LoVo (cell line): ENCODE measurements around the gene NECTIN3.

ENCODE experiments used
- DNase-seq: peaks from one replicate; pipeline ENCODE4 v3.0.0-alpha.2; 2016; ENCODE audit warnings: low spot score

The NECTIN3 gene

GRCh38 chr3:111081008-111081545 lies 9.5 kb downstream of the NECTIN3 start:
- DNase-seq = no peak

GRCh38 chr3:111084911-111085310 lies 13.3 kb downstream of the NECTIN3 start:
- DNase-seq = no peak

GRCh38 chr3:111087924-111088469 lies 16.4 kb downstream of the NECTIN3 start:
- no peak for DNase-seq

GRCh38 chr3:111096487-111097209 lies 25.0 kb downstream of the NECTIN3 start:
- DNase-seq = no peak

- no peak for DNase-seq
Measured at GRCh38 chr3:111103807-111104206, 32.2 kb downstream of the NECTIN3 start.

- DNase-seq = no peak
Measured at GRCh38 chr3:111106993-111107661, 35.5 kb downstream of the NECTIN3 start.

GRCh38 chr3:111107662-111108035 lies 36.0 kb downstream of the NECTIN3 start:
- DNase-seq = no peak

- no peak for DNase-seq
Measured at GRCh38 chr3:111112913-111113312, 41.3 kb downstream of the NECTIN3 start.

- DNase-seq = no peak
Measured at GRCh38 chr3:111128884-111129283, 57.3 kb downstream of the NECTIN3 start.

GRCh38 chr3:111130827-111131226 lies 59.2 kb downstream of the NECTIN3 start:
- no peak for DNase-seq

GRCh38 chr3:111134302-111134701 lies 62.7 kb downstream of the NECTIN3 start:
- no peak for DNase-seq

GRCh38 chr3:111151438-111151837 lies 79.8 kb downstream of the NECTIN3 start:
- peak; percentile 41 for DNase-seq

GRCh38 chr3:111152496-111152895 lies 80.9 kb downstream of the NECTIN3 start:
- DNase-seq = no peak

- no peak for DNase-seq
Measured at GRCh38 chr3:111156517-111156916, 84.9 kb downstream of the NECTIN3 start.

- no peak for DNase-seq
Measured at GRCh38 chr3:111159391-111159790, 87.8 kb downstream of the NECTIN3 start.

- no peak for DNase-seq
Measured at GRCh38 chr3:111164621-111165020, 93.0 kb downstream of the NECTIN3 start.

- no peak for DNase-seq
Measured at GRCh38 chr3:111165411-111165810, 93.8 kb downstream of the NECTIN3 start.

- DNase-seq = no peak
Measured at GRCh38 chr3:111173328-111173900, 101.8 kb downstream of the NECTIN3 start.

- DNase-seq = no peak
Measured at GRCh38 chr3:111173906-111174305, 102.3 kb downstream of the NECTIN3 start.

- DNase-seq = no peak
Measured at GRCh38 chr3:111190518-111190917, 118.9 kb downstream of the NECTIN3 start.

GRCh38 chr3:111193472-111193871 lies 121.9 kb downstream of the NECTIN3 start:
- no peak for DNase-seq

GRCh38 chr3:111194048-111194447 lies 122.4 kb downstream of the NECTIN3 start:
- DNase-seq = no peak

GRCh38 chr3:111197485-111197884 lies 125.9 kb downstream of the NECTIN3 start:
- no peak for DNase-seq
